HuH-7.5 (cell line): Measurements from ENCODE around the gene TRIM16.
"Not testable (repeated sequence)": the region's sequence is repeated elsewhere in the genome, so short reads cannot be mapped to it uniquely, and the experiment has no call there.

Source experiments
- DNase-seq: peaks from one replicate; pipeline ENCODE4 v3.0.0; 2011; ENCODE audit warnings: low spot score

TRIM16 gene

DNA sequence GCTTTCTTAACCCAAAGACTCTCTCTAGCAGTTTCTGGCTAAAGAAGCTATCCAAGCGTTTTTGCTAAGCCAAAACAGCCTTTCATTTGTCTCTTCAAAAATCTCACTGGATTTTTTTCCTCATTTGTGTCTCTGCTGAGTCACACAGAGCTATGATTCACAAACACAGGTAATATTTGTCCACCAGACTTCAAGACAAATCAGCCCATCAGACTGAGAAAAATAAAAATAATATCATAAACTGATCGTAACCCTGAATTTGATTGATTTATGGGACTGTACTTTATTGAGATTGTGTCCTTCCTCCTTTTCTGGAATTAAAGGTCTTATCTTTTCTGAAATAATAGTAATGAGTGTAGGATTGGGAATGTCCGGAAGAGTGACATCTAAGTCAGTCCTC is 25.8 kb downstream of the TRIM16 start:
- DNase-seq: no peak

DNA sequence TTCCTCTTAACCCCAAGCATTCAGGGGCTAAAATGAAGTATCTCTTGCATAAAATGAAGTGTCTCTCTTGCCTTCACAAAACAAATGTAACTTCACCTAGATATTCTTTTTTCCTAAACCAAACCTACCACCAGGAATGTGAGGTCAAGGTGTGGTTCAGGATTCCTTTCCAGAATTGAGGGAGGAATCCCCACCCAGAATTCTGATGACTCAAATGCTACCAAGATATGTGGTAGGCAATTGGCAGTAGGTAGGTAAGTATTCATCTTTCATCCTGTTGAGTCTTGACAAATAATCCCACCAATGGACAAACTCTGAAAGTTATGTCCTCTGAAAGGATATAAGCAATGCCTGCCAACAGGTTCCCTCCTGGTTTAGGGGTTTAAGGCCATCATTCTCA is 26.2 kb downstream of the TRIM16 start:
- DNase-seq: no peak

GRCh38 chr17:15654886-15655561 is 29.1 kb downstream of the TRIM16 start:
- DNase-seq: no peak

DNA sequence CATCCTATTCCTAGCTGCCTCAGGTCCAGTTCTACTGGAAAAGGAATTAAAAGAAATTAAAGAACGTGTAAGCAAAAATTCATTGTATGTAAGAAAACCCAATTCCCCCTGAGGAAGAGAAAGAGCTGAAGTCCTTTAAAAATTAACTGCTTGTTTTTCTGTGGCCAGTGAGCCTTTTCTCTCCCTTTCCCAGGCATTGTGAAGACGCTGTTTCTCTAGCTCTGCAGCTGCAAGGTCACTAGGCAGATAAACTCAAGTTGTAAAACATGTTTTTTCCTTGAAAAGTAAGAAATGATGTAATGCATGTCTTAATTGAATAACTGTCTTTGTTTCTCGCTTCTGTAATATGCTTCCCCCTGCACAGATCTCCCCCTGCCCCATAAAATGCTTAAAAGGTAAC is 29.7 kb downstream of the TRIM16 start:
- not testable (repeated sequence) for DNase-seq

- no peak for DNase-seq
These were observed 31.2 kb downstream of the TRIM16 start for GRCh38 chr17:15652960-15653359.

DNA sequence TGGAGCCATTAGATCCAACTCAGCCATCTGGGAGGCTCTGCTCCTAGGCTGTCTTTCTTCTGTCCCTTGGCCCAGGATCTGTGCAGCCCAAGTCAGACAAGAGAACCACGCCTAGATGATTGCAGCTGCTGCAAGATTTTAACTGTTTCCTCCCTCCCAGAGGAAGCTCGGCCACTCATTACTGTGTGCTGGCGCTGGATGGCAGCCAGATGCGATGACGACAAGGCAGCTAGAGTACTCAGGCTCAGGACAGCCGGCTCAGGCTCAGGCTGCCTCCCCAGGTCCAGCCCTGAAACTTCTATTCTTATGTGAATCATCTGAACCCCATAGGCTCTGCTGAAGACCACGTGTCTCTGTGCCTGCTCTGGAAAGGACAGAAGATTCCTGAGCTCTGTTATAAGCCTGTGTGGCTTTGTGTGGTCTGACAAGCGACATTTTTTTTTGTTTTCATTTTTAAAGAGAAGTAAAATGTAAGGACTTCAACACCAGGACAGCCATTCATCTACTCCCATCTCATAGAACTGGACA is 32.5 kb downstream of the TRIM16 start:
- DNase-seq: peak; percentile 37

GRCh38 chr17:15650741-15651582 is 33.1 kb downstream of the TRIM16 start:
- DNase-seq: no peak

GRCh38 chr17:15649861-15650421 is 34.2 kb downstream of the TRIM16 start:
- no peak for DNase-seq

- DNase-seq: peak; percentile 16
These were observed 35.7 kb downstream of the TRIM16 start for GRCh38 chr17:15648386-15648785.

DNA sequence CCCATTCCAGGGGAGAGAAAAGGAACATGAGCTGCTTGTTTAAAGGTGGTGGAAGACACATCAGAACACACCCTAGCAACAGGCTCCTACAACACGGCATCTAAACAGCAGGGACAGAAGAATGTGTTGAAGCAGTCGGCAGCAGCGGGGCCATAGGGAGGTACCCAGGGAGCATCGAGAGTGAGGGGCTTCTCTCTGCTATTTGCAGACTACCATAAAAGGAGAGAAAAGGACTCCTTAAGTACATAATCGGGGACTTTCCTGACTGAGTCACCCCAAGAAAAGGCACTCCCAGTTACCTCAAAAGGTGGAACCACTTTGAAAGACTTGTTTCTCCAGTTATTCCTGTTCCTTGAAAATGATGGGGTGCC is 38.2 kb downstream of the TRIM16 start:
- DNase-seq: not testable (repeated sequence)

DNA sequence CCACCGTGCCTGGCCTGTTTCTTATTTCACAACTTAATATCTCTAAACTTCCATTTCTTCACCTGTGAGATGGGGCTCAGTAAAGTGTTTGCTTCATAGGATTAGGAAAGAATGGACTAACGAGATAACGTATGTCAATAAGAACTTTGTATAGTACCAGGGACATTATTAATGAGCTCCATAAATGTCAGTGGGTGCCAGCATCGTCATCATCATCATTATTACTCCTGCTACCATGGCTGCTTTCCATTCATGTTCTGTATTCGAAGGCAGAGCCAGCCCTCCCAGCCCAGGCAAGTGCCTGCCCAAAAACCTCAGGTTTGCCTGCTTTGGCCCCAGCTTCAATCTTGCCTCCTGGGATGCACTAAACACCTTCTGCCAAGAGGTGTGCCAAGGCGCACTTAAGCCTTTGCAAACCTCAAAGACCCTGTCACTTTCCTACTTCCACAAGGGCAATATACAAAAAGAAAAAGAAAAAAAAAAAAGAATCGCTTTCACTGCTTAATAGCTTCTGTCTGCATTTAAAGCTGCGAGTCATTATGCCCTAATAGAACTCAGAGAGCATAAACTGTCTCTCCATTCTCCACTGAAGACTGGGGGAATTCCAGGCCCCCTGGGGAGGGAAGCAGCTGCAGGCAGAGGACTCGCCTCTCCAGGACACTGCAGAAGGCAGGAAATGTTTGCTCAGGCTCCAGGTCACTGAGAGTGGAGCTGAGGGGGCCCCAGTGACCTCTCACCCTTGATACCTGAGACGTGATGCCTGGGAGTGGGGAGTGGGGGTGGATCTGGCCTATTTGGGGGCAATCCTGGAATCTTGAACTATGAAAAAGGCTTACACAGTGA is 38.8 kb downstream of the TRIM16 start:
- not testable (repeated sequence) for DNase-seq

- not testable (repeated sequence) for DNase-seq
These were observed 41.4 kb downstream of the TRIM16 start for GRCh38 chr17:15642505-15643251.

GRCh38 chr17:15642014-15642413 is 42.1 kb downstream of the TRIM16 start:
- DNase-seq: not testable (repeated sequence)

- not testable (repeated sequence) for DNase-seq
These were observed 53.1 kb downstream of the TRIM16 start for GRCh38 chr17:15630930-15631453.

- DNase-seq: not testable (repeated sequence)
These were observed 54.1 kb downstream of the TRIM16 start for GRCh38 chr17:15629991-15630390.

- not testable (repeated sequence) for DNase-seq
These were observed 60.4 kb downstream of the TRIM16 start for GRCh38 chr17:15623661-15624209.

DNA sequence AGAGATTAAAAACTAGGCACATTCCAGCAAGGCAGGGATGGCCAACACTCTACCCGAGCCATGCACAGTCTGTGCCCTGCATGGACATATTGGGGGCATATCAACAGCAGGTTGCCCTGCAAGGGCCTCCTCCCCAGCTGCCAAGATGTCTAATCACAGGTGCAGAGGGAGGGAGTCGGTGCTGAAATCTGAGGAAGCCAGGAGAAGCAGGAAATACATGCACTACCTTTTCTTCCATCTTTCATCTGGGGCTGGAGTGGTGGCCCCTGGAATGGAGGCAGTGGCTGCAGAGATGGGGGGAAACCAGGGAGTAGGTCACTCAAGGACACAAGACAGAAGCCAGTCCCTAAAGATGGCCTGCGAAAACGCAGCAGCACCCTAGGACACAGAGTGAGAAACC is 60.9 kb downstream of the TRIM16 start:
- DNase-seq: not testable (repeated sequence)

DNA sequence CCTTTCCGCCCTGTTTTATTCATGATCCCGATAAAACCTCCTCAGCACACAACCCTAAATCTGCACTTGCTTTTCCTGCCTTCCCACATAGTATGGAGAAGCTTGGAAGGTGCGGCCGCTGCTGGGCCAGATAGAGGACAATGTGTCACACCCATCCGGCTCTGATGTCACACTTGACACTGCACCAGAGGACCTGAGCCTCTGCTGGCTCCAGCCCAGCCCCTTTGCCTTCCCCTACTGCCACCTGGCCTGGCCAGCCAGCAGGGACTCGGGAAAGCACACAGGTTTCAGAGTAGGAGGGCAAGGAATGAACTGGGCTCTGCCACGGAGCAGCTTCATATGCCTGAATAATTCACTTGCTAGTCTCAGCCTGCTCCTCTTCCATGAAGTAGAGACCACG is 62.0 kb downstream of the TRIM16 start:
- not testable (repeated sequence) for DNase-seq

GRCh38 chr17:15619331-15620058 is 64.6 kb downstream of the TRIM16 start, which contains the start of gene FBXW10B:
Gene FBXW10B (minus strand): TSS chr17:15619704. CDS start chr17:15619512, 192 bp downstream.
- not testable (repeated sequence) for DNase-seq

DNA sequence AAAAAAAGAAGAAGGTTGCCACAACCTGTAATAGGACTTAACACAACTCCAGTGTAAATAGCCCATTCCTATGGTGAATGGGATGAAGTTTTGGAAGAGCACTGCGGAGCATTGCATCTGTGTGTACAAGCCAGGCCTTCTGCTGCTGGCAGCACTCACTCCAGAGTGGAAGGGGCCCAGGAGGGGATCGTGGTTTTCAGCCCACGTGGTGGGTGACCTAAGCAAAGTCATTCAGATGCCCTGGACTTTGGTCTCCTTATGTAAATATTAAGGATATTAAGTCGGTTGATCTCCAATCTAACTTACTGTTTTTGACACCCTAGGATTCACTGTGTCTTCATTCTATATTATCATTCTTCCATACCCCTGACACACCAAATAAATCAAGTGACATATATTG is 67.3 kb downstream of the TRIM16 start:
- peak; percentile 6 for DNase-seq
